ENCODE measurements around the gene POGLUT2. TPM values are rescaled to one million over a fixed set of nuclear protein-coding genes. Genes with fewer than 3 reads are reported as not detected.

Gene POGLUT2
- total and polyA plus RNA-seq, 4 donors = 1.4 to 13.9 (median 4.5) TPM

DNA sequence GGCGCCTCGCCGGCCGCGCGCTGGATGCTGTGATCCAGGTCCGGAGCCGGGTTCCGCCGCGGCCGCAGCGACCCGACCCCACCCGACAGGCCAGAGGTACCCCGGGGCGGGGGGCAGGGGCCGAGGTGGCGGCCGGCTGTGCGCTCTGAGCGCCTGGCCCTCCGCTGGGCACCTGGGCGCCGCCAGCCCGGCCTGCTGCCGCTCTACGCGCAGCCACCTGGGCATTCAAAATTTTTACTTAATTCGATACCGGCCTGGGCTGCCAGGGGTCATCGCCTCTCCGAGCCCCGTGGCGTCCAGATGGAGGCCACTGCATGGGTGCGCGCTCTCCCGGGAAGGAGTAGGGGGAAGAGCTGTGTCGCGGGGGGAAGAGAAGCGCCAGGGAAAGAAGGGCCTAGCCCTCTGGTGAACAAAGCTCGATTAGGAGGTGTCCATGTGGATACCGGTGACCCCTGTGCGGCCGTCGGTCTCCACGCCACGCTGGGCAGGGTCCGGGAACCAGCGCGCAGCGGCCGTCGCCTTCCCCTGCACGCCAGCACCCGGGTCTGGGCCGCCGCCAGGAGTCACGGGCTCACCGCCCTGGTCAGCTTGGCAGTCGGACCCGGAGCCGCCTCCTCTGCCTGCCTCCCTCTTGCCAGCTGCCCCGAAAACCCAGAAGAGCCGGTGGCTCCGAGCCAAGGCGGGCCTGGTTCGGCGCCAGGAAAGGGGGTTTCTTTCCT lies 809 bp upstream of the POGLUT2 start:
- Histone ChIP-seq H3K4me1 (ENCODE audit: control insufficient read depth in 5 of 5, insufficient read depth in 5 of 5, low read length in 5 of 5) (peaks cover 0 to 28% (median 5%) of the 10 kb centered on the region in 5 donors), H3K9ac (ENCODE audit: insufficient read depth in 1 of 2, low read length in 2 of 2) (peak overlapping the region in 1 of 2 donors; percentile 69), H3K27me3 (ENCODE audit: control insufficient read depth in 3 of 3, insufficient read depth in 3 of 3, low read length in 2 of 3) (no peaks in the 10 kb centered on the region), H3K9me3 (ENCODE audit: control insufficient read depth in 4 of 4, insufficient read depth in 3 of 4, low read length in 3 of 4) (no peaks in the 10 kb centered on the region), H3K36me3 (ENCODE audit: control insufficient read depth in 4 of 4, insufficient read depth in 4 of 4, low read length in 4 of 4) (no peaks in the 10 kb centered on the region), H3K4me3 (peak overlapping the region; percentile 58), H3K27ac (ENCODE audit: low read depth in 1 of 2, low read length in 1 of 2) (peak overlapping the region; percentile 82 to 93)
- peak; percentile 25 for ATAC-seq (ENCODE audit: insufficient read depth, low FRiP score)
- peak in 1 of 3 donors; percentile 56 for DNase-seq
- TF ChIP-seq CTCF (IDR thresholded peaks at IDR 0.05; ENCODE audit: control extremely low read depth, extremely low read depth) = no peak
- WGBS, 2 donors = 1% methylated on average over 65 to 69 of the region's 69 CpGs

- H3K4me1 ChIP-seq (ENCODE audit: control insufficient read depth in 5 of 5, insufficient read depth in 5 of 5, low read length in 5 of 5) = peaks cover 0 to 11% (median 0%) of the 10 kb centered on the region in 5 donors
- ATAC-seq (ENCODE audit: insufficient read depth, low FRiP score) (no peak), DNase-seq (no peak)
- no peaks in the 10 kb centered on the region for H3K9me3 ChIP-seq (ENCODE audit: control insufficient read depth in 4 of 4, insufficient read depth in 3 of 4, low read length in 3 of 4)
- no peak overlapping the region for H3K27ac ChIP-seq (ENCODE audit: low read depth in 1 of 2, low read length in 1 of 2)
- H3K4me3 ChIP-seq = no peak overlapping the region
- WGBS, 2 donors = 93 to 95% methylated on average over 9 of the region's 9 CpGs
- no peak overlapping the region for H3K9ac ChIP-seq (ENCODE audit: insufficient read depth in 1 of 2, low read length in 2 of 2)
- H3K36me3 ChIP-seq (ENCODE audit: control insufficient read depth in 4 of 4, insufficient read depth in 4 of 4, low read length in 4 of 4) = peaks cover 2 to 13% (median 9%) of the 10 kb centered on the region in 4 donors
- H3K27me3 ChIP-seq (ENCODE audit: control insufficient read depth in 3 of 3, insufficient read depth in 3 of 3, low read length in 2 of 3) = no peaks in the 10 kb centered on the region
- no peak for TF ChIP-seq CTCF (IDR thresholded peaks at IDR 0.05; ENCODE audit: control extremely low read depth, extremely low read depth)
These were observed 5.0 kb downstream of the POGLUT2 start for GRCh38 chr13:102793611-102794355.

DNA sequence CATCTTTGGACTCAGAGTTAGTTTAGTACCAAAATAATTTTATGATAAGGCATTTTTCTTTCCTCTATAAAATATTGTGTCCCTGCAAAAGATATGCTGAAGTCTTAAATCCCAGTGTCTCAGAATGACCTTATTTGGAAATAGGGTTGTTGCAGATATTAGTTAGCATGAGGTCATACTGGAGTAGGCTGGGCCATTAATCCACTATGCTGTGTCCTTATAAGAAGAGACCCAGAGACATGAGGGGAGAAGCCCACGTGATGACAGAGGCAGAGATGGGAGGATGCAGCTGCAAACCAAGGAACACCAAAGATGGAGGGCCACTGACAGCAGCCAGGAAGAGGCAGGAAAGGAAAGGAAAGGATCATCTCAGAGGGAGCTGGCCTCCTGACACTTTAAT lies 6.4 kb downstream of the POGLUT2 start:
- H3K9me3 ChIP-seq (ENCODE audit: control insufficient read depth in 4 of 4, insufficient read depth in 3 of 4, low read length in 3 of 4) = no peaks in the 10 kb centered on the region
- H3K36me3 ChIP-seq (ENCODE audit: control insufficient read depth in 4 of 4, insufficient read depth in 4 of 4, low read length in 4 of 4) = peaks cover 7 to 20% (median 13%) of the 10 kb centered on the region in 4 donors
- no peak overlapping the region for H3K4me3 ChIP-seq
- TF ChIP-seq CTCF (IDR thresholded peaks at IDR 0.05; ENCODE audit: control extremely low read depth, extremely low read depth) = no peak
- H3K27me3 ChIP-seq (ENCODE audit: control insufficient read depth in 3 of 3, insufficient read depth in 3 of 3, low read length in 2 of 3) = no peaks in the 10 kb centered on the region
- 81 to 92% methylated on average over 1 of the region's 1 CpG for WGBS, 2 donors
- ATAC-seq (ENCODE audit: insufficient read depth, low FRiP score) = no peak
- H3K4me1 ChIP-seq (ENCODE audit: control insufficient read depth in 5 of 5, insufficient read depth in 5 of 5, low read length in 5 of 5) = no peaks in the 10 kb centered on the region
- H3K27ac ChIP-seq (ENCODE audit: low read depth in 1 of 2, low read length in 1 of 2) = no peak overlapping the region
- no peak overlapping the region for H3K9ac ChIP-seq (ENCODE audit: insufficient read depth in 1 of 2, low read length in 2 of 2)
- DNase-seq = no peak

All from lung (tissue), 12 donors.